CMK (cell line): Measurements from ENCODE around the gene ATP5MG.
"Not testable (repeated sequence)": the region's sequence is repeated elsewhere in the genome, so short reads cannot be mapped to it uniquely, and the experiment has no call there.

Experiments used
- DNase-seq: peaks from one replicate; pipeline ENCODE4 v3.0.0-alpha.2; 2010; ENCODE audit warnings: low read depth

The ATP5MG gene

GRCh38 chr11:118410055-118410745 lies 8.8 kb downstream of the ATP5MG start:
- no peak for DNase-seq

GRCh38 chr11:118411530-118411929 lies 10.1 kb downstream of the ATP5MG start:
- no peak for DNase-seq

GRCh38 chr11:118412921-118413320 lies 11.5 kb downstream of the ATP5MG start:
- no peak for DNase-seq

- no peak for DNase-seq
Measured at GRCh38 chr11:118415062-118415738, 13.8 kb downstream of the ATP5MG start.

GRCh38 chr11:118415739-118416068 lies 14.3 kb downstream of the ATP5MG start:
- peak; percentile 70 for DNase-seq

- not testable (repeated sequence) for DNase-seq
Measured at GRCh38 chr11:118416900-118417299, 15.5 kb downstream of the ATP5MG start.

- DNase-seq, result no peak
Measured at GRCh38 chr11:118417801-118418200, 16.4 kb downstream of the ATP5MG start.

GRCh38 chr11:118418766-118419165 lies 17.4 kb downstream of the ATP5MG start:
- no peak for DNase-seq

GRCh38 chr11:118427707-118428106 lies 26.3 kb downstream of the ATP5MG start:
- DNase-seq, result no peak

GRCh38 chr11:118430956-118431355 lies 29.6 kb downstream of the ATP5MG start:
- DNase-seq, result no peak

GRCh38 chr11:118434123-118434552 lies 32.7 kb downstream of the ATP5MG start:
- DNase-seq, result no peak

GRCh38 chr11:118434553-118435289 lies 33.3 kb downstream of the ATP5MG start:
- no peak for DNase-seq

GRCh38 chr11:118435290-118435892 lies 34.0 kb downstream of the ATP5MG start:
- DNase-seq, result peak; percentile 89

- DNase-seq, result peak; percentile 96
Measured at GRCh38 chr11:118435893-118436624, 34.7 kb downstream of the ATP5MG start, which contains the start of gene KMT2A. KMT2A (plus strand) TSS chr11:118436492; CDS start chr11:118436513, 21 bp downstream.

- no peak for DNase-seq
Measured at GRCh38 chr11:118436639-118437207, 35.3 kb downstream of the ATP5MG start.

GRCh38 chr11:118437208-118438125 lies 36.1 kb downstream of the ATP5MG start:
- peak; percentile 35 for DNase-seq

GRCh38 chr11:118438314-118438931 lies 37.0 kb downstream of the ATP5MG start:
- peak; percentile 56 for DNase-seq

GRCh38 chr11:118439646-118440045 lies 38.2 kb downstream of the ATP5MG start:
- DNase-seq, result no peak

- DNase-seq, result no peak
Measured at GRCh38 chr11:118441770-118442275, 40.4 kb downstream of the ATP5MG start.

- no peak for DNase-seq
Measured at GRCh38 chr11:118442301-118442700, 40.9 kb downstream of the ATP5MG start.
